ENCODE data around the gene TMEM176A.

The TMEM176A gene

GRCh38 chr7:150842716-150843115 lies 42.1 kb downstream of the TMEM176A start:
- no peak for TF ChIP-seq CTCF (IDR thresholded peaks at IDR 0.05; ENCODE audit: control extremely low read depth, extremely low read depth, low read depth, missing control alignments)
- POLR2A ChIA-PET = no interaction called here
- CTCF ChIA-PET = interaction anchor here (1.2 kb wide), 1 partner anchor 64 kb away, joined by 4 read pairs; no protein-coding TSS in a partner anchor
- DNase-seq (ENCODE audit: extremely low spot score) = no peak

GRCh38 chr7:150845421-150845861 lies 44.9 kb downstream of the TMEM176A start:
- DNase-seq (ENCODE audit: extremely low spot score) = no peak
- ChIA-PET POLR2A (no interaction called here), CTCF (interaction anchor here (1.0 kb wide), 1 partner anchor 67 kb away, joined by 3 read pairs; no protein-coding TSS in a partner anchor)
- TF ChIP-seq CTCF (IDR thresholded peaks at IDR 0.05; ENCODE audit: control extremely low read depth, extremely low read depth, low read depth, missing control alignments) = no peak

- DNase-seq (ENCODE audit: extremely low spot score) = no peak
- no peak for TF ChIP-seq CTCF (IDR thresholded peaks at IDR 0.05; ENCODE audit: control extremely low read depth, extremely low read depth, low read depth, missing control alignments)
- POLR2A ChIA-PET = no interaction called here
- CTCF ChIA-PET = interaction anchor here (1.3 kb wide), 2 partner anchors 52 to 397 kb away, joined by 3 to 4 read pairs; no protein-coding TSS in a partner anchor
Observed at GRCh38 chr7:150846291-150847115, 45.9 kb downstream of the TMEM176A start.

GRCh38 chr7:150847536-150847935 lies 47.0 kb downstream of the TMEM176A start:
- ChIA-PET POLR2A (no interaction called here), CTCF (interaction anchor here (1.3 kb wide), 2 partner anchors 51 to 398 kb away, joined by 3 to 4 read pairs; no protein-coding TSS in a partner anchor)
- no peak for TF ChIP-seq CTCF (IDR thresholded peaks at IDR 0.05; ENCODE audit: control extremely low read depth, extremely low read depth, low read depth, missing control alignments)
- DNase-seq (ENCODE audit: extremely low spot score) = no peak

GRCh38 chr7:150848111-150848510 lies 47.5 kb downstream of the TMEM176A start:
- DNase-seq (ENCODE audit: extremely low spot score) = no peak
- no peak for TF ChIP-seq CTCF (IDR thresholded peaks at IDR 0.05; ENCODE audit: control extremely low read depth, extremely low read depth, low read depth, missing control alignments)
- ChIA-PET CTCF (no interaction called here), POLR2A (no interaction called here)

GRCh38 chr7:150848561-150849115 lies 48.1 kb downstream of the TMEM176A start:
- TF ChIP-seq CTCF (IDR thresholded peaks at IDR 0.05; ENCODE audit: control extremely low read depth, extremely low read depth, low read depth, missing control alignments) = no peak
- CTCF ChIA-PET = no interaction called here
- POLR2A ChIA-PET = no interaction called here

More at GRCh38 chr7:150848561-150849115, 48.1 kb downstream of the TMEM176A start:
- DNase-seq (ENCODE audit: extremely low spot score) = no peak
